ENCODE data around the gene HEATR5A. TPM values are rescaled to one million over a fixed set of nuclear protein-coding genes. Genes with fewer than 3 reads are reported as not detected.
A peak's percentile ranks its signal among the peaks of the same experiment; 100 is the strongest.

The HEATR5A gene
- total and polyA plus RNA-seq, 10 of the 15 experiments (the other 5 are each of a cell fraction or from before 2014, with no cell fraction given), result 5.1 to 37.1 (median 13.8) TPM

- H3K79me2 ChIP-seq (ENCODE audit: control insufficient read depth, insufficient read depth, low read length), result no peaks in the 10 kb centered on the region; the same call in none of the 2 replicates
Observed at GRCh38 chr14:31421200-31421599, 850 bp upstream of the HEATR5A start.

More at GRCh38 chr14:31421200-31421599, 850 bp upstream of the HEATR5A start:
- ChIA-PET RAD21 (ENCODE audit: unreplicated experiment) (interaction anchor here (1.1 to 2.5 kb wide), 4 partner anchors 11 to 213 kb away, joined by 3 to 11 read pairs (median 6); partner anchors contain the start of genes DTD2 and HECTD1), SMC1A (ENCODE audit: uncharacterized antibody, unreplicated experiment) (interaction anchor here (1.0 to 2.7 kb wide), 7 partner anchors 13 to 810 kb away, joined by 3 to 11 read pairs (median 3); partner anchors contain the start of genes DTD2 and HECTD1), POLR2A (interaction anchor here (1.0 to 1.7 kb wide), 5 partner anchors 8 to 158 kb away, joined by 3 to 5 read pairs (median 3); no protein-coding TSS in a partner anchor), CTCF (interaction anchor here (1.1 to 1.9 kb wide), 3 partner anchors 15 to 47 kb away, joined by 3 to 15 read pairs (median 6); no protein-coding TSS in a partner anchor)
- DNase-seq (ENCODE audit: low read depth, low spot score) (no peak), ATAC-seq (no peak), FAIRE-seq (no peak)
- Histone ChIP-seq H4K20me1 (ENCODE audit: control insufficient read depth, insufficient read depth) (no peaks in the 10 kb centered on the region), H3K27me3 (replicated peaks in 1 of 2; ENCODE audit: control insufficient read depth in 2 of 2, insufficient read depth in 2 of 2, low read length in 1 of 2) (no peaks in the 10 kb centered on the region), H3K36me3 (ENCODE audit: control insufficient read depth in 2 of 2, insufficient read depth in 2 of 2, low read length in 1 of 2) (no peaks in the 10 kb centered on the region), H3K4me1 (ENCODE audit: control insufficient read depth, insufficient read depth, low read length) (no peaks in the 10 kb centered on the region), H3K4me3 (peak overlapping the region; percentile 91), H2AFZ (ENCODE audit: control insufficient read depth, low read depth, low read length) (peak overlapping the region; percentile 90), H3K27ac (ENCODE audit: control insufficient read depth, insufficient read depth) (peak overlapping the region; percentile 67), H3K4me2 (ENCODE audit: control insufficient read depth, insufficient read depth) (peak overlapping the region; percentile 83), H3K9me3 (replicated peaks; ENCODE audit: control insufficient read depth, insufficient read depth, low read length) (no peaks in the 10 kb centered on the region), H3K9ac (ENCODE audit: control insufficient read depth, insufficient read depth, low read length) (no peak overlapping the region)
- intact Hi-C loops (cut with micrococcal nuclease; ENCODE audit: unreplicated experiment) (loop anchor here (5.0 kb wide), 2 partner anchors 36 to 214 kb away; partner anchors contain the start of genes DTD2 and HECTD1), in situ Hi-C loops (cut with MboI) (no loop called here)
- no TSS peak for BruUV-seq (replicated peaks)
- TF ChIP-seq E2F8 (IDR thresholded peaks at IDR 0.05; ENCODE audit: low read depth, partially characterized antibody) (no peak), TAF1 (IDR thresholded peaks at IDR 0.05; ENCODE audit: borderline replicate concordance, low read depth, low read length) (no peak), BCL3 (IDR thresholded peaks at IDR 0.05; ENCODE audit: borderline replicate concordance, insufficient read depth, low read depth, low read length, poor library complexity, severe bottlenecking) (no peak), BACH1 (IDR thresholded peaks at IDR 0.05; ENCODE audit: borderline replicate concordance) (no peak), SP1 (IDR thresholded peaks at IDR 0.05; ENCODE audit: low read depth, low read length) (no peak), RAD51 (IDR thresholded peaks at IDR 0.05) (no peak; the same call in 1 of the 2 replicates)
- 71% methylated on average over 5 of the region's 5 CpGs for WGBS (ENCODE audit: insufficient coverage, insufficient replicate concordance, low lambda C conversion rate, missing lambda C conversion rate)
